HG03460 (cell line): Measurements from ENCODE around the gene MICAL3.

Experiments
- ATAC-seq: cut with Tn5 transposase; IDR thresholded peaks from one replicate; pipeline ENCODE4 v1.9.1; 2021; ENCODE audit not compliant: unreplicated experiment

The MICAL3 gene

DNA sequence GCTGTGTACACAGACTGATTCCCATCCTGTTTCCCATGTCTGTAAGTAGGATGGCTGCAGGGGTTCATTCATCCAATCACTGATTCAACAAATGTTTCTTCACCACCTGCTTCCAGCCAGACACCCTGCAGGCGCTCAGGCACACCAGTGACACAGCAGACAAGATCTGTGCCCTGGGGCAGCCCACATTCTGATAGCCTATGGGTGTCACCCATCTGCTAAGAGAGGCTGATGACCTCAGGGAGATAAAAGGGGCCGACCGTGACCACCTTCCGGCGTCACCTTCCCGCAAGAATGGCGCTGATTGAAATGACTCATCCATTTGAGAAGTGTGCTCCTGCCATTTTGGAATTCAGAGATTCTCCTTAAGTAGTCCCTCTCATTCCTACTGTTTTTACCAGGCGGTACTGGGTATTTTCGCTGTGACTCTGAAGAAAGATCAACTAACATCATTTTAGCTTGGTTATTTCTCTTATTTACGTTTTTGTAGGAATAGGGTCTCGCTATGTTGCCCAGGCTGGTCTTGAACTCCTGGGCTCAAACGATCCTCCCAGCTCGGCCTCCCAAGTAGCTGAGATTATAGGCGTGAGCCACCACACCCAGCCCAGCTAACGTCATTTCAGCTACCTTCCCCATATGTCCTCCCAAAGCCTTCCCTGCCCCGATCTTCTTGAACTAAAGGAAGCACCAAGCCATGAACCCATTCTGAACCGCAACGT lies 176.8 kb downstream of the MICAL3 start:
- no peak for ATAC-seq

DNA sequence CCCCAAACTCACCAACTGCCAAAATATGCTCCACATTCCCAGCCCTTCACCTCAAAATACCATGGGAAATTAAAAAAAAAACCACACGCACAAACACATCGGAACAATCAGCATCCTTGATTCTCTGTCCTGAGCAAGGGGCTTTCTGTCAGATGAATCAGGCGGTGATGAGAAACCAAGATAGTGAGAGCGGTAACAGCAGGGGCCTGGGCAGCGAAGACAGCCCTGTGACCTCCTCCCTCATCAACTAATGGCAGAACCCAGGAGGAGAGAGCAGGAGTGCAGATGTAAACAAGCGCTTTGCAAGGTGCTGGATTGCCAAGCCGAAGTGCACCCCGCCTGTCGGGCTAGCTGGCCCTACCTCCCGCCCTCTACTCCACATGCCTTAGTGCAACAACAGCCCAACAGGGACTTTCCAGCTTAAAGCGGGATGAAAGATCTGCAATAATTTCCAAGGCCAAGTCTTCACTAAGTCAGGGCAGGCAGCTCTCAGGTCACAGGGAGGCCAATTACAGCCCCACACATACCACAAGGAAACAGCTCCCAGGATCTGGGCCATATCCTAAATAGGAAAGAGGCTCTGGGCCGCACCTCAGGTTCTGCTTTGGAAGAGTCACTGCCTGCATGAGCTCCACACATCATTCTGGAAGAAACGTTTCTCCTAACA lies 177.9 kb downstream of the MICAL3 start:
- ATAC-seq = no peak

DNA sequence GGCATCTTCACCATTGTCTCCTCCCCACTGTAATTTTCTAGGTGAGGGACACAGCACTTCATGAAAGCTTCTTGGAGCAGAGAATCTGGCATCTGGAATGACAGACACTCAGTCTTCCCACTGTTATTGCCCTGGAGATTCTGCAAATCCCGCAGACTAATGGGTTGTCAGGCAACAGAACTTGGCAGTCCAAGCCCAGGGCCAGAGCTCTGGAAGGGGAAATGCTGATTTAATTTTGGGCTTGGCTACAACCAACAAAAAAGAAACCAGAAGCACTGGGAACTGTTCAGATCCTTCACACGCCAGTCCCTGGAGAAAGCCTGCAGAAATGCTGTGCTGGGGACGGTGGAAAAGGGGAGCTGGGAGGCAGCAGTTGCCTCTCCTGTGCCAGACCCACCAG lies 178.6 kb downstream of the MICAL3 start:
- no peak for ATAC-seq

DNA sequence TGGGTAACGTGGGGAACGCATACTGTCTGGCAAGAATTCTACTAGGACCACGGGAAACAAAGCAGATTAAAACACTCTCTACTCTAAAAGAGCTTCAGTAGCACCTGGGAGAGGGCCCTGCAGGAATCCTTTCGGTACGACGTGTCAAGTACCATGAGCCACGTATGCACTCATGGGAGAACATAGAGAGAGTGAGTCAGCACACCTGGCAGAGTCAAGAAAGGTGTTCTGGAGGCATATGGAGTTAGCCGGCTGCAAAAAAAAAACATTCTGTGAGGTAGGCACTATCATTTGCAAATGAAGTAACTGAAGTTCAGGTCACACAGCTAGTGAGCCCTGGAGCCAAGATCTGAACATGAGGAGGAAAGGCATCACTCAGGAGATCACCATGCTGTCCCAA lies 179.0 kb downstream of the MICAL3 start:
- no peak for ATAC-seq

DNA sequence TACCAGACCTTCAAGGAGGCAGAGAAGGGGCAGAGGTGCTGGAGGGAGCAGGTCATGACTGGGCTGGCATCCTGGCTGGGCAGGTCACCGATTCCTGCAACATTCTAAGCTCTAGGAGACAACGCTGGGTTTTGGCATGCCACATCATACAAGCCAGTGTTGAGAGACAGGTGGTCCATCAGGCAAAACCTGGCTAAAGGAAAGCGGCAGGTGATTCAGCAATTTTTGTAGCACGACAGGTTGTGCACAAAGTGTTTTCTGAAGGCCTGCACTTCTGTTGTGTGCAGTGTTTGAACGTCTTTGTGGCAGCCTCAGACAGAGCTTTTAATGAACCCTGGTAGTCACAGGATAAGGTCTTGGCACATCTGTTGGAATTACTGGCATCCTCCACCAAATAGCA lies 180.2 kb downstream of the MICAL3 start:
- no peak for ATAC-seq

DNA sequence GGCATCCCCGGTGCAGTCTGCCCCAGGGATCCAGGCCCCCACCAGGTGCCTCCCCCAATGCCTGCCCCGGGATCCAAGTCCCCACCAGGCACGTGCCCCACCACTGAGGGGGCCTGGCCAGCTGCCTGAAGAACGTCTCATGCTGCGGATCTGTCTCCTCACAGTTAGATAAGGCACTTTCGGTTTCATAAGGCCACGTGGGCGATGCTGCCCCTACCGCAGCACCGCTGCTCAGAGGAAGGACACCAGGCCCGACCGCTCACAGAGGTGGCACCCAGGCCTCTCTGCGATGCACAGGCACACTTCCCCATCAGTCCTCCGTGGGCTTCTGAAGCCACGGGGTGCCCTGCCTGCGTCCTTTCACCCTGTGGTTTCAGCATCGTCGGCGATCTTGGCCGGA lies 182.0 kb downstream of the MICAL3 start:
- no peak for ATAC-seq

DNA sequence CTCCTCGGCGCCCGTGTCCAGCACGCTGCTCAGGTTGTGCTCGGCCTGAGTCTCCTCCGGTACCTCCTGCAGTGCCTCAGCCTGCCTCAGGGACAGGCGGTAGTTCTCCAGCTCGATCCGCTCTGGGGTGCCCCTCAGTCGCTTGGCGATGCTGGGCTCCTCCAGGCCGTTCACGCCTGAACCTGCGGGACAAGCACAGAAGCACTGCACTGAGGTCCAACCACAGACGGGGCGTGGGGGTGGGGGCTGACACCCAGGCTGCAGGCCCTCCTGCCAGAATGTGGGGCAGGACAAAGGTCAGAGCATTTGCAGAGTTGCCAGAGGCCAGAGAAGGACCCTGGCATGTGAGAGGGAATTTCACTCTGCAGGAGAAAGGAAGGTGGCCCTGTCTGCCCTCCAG lies 182.5 kb downstream of the MICAL3 start:
- ATAC-seq = no peak

DNA sequence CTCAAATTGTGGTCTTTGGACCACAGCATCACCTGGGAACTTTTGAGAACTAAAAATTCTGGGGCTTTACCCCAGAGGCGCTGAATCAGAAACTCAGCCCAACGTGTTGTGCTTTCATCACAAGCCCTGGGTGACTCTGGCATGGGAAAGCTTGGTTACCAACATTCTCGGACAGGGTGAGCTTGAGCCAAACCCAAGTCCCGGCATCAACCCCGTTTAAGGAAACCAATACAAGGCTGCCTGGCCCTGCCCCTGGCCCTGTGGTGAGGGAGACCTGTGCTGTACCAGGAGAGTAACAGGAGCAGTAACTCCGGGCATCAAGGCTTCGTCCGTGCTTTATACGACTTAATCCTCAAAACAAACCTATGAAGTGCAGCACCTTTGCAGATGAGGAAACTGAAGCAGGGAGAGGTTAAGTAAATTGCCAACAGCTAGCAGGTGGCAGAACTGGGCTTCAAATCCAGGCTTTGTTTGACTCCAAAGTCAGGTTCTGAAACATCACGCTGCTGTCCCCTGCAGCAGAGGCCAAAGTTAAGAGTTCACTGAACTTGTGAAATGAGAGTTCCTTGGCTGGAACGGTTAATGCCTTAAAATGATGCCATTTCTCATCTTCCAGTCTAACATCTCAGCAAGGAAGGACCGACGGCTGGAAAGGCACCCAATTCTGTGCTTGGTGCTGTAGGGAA lies 186.0 kb downstream of the MICAL3 start:
- ATAC-seq = no peak

DNA sequence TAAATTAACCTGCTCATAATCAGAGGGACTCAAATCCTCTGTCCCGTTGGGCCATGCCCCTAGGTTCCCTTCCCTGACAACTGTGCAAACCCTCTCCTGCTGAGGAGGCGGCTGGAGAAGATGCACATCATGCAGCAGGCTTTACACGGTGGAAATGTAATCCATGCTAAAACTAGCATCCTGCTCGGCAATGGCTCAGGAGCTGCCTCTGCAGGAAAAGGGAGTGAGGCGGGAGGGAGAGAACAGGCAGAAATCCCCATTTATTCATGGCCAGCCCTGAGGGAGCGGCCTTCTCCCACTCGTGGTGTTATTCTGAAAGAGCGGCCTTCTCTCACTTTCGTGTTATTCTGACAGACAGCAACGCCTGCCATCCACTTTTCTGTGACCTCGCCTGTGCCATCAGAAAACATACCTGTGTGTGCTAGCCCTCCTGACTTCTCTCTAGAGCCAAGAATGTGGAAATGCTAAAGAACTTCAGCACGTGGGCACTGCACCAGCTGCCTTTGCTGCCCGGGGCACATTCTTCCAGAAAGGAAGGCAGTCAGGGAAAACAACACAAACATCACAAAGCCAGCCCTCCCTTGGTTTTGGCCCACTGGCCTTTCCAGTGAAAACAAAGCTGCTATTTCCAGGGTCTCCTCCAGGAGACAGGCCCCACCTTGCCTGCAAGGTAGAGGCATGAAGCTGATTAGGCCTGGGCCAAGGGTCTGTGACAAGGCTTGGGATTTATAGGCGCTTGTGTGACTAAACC lies 187.2 kb downstream of the MICAL3 start:
- no peak for ATAC-seq

DNA sequence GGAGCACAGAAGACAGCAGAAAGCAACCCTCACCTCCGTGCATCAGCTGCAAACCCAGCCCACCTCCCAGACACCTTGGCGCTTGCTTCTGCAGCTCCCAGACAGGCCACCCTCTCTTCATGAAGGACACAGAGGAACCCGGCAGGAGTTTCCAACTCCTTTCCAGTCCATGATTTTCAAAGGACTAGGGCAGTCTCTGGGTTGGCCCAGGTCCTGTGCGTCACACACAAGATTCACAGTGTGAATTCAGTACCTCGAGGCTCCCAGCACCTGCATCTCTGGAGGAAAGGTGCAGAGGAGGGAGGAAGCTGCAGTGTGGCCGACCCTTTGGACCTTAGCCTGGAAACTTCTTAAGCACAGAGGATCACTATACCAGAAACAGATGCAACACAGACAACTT lies 189.1 kb downstream of the MICAL3 start:
- ATAC-seq = no peak

DNA sequence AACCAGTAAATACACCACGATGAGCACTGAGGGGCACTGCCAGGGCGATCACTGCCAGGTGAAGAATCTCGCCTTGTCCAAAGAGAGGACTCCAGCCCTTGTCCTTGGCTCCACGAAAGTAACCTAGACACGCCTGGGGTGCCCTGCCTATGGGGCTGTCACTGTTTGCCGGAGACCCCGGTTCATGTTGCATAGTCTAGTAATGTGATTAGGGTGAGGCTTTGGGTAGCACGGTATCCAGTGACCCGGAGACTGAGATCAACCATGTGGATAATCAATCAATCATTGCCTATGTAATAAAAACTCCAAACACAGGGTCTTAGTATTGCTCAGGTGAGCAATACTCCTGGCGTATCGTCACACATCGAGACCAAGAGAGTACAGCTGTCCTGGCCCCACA lies 190.9 kb downstream of the MICAL3 start:
- ATAC-seq = no peak

DNA sequence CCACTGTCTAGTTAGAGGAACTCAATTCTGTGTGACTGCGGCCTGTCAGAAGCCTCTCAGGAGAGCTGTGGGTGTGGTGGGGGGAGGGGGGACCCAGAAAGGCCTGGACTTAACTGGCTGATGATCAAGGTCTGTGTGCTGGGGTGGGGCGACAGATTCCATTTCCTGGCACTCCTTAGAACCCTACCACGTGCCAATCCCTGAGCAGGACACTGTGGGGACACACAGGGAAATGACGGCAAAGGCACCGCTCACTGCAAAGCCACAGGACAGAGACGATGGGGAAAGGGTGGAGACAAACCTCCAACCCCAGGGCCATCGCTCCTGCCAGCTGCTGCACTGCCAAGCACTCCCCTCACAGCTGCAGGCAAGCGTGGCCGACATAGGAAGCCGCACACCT lies 191.7 kb downstream of the MICAL3 start:
- no peak for ATAC-seq

DNA sequence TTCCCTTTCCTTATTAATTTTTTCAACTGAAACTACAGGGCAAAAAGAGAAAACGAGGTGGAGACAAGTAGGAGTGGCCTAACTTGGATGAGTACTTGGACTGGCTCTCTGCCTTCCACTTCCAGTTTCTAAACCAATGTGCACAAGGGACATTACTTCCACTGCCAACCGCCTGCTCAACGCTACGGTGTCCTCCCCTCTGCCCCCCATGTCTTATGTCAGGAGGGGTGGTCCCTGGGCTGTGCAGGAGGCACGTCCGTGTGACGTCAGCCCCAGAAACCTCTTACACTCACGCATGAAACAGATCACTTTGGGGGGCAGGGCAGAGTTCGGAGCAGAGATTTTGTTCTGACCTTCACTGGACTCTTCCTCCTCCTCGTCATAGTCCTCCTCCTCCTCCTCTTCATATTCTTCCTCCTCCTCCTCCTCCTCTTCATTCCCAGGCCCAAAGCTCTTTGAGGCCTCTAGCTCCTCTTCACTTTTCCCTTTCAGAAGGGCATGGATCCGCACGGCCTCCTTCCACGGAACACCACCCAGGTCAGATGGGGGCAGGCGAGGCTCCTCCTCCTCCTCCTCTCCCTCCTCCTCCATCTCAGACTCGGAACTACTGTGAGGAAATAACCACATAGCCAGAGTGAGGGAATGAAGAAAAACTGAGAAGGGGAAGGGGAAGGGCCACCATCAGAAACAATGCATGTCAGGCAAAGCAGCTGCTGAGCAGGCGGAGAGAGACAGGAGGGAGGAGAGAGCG lies 192.7 kb downstream of the MICAL3 start:
- ATAC-seq = no peak

DNA sequence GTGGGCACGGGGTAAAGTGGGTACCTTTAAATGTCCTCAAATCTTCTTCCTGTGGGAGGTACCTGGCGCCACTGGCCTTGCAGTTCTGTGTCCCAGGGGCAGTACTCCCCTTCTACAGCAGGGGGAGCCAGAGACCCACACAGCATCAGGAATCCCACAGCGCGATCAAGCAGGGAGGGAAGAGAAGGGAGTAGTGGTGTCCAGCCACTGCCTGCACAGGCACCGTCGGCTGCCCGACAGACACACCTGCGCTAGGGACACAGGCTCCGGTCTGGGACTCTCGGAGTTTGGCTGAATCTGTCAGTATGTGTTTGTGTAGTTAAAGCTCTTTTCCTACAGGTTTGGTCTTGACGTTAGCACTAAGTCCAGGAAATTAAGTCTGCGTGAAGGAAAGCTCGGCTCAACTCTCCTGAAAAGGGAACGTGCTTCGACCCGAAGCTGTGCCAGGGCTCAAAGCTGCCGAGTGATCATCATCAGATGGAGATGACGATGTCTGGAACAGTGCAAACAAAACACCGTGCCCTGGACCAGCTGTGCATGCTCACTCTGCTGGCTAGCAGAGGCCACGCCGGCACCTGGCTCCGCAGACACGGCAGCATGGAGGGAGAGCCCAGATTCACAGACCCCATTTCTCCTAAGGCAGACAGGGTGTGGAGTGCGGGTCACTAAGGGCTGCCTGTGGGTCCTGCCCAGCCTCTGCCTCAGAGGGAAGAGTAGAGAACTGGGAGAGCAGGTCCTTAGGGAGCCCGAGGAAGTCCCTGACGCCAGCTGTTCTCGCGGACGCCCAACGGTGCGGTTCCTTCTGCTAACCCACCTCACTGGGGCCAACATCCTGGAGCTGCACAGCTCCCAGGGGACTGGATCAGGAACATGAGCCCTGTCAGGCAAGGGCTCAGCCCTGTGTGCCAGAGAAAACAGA lies 194.1 kb downstream of the MICAL3 start:
- no peak for ATAC-seq

DNA sequence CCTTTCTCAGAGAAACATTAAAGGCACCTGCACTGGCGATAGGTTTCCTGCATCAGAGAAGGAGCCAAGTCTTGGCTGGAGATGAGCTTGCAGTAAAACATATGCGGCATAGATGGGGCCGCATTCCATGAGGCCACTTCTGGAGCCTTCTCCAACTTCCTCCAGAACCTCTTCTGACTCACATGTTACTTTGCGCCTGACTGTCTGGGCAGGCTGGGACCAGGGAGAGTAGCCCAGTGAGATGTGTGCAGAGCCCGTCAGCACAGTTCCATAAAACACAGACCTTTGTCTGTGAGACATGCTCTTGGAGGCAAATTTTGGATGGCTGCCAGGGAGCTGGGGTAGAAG lies 194.7 kb downstream of the MICAL3 start:
- no peak for ATAC-seq

DNA sequence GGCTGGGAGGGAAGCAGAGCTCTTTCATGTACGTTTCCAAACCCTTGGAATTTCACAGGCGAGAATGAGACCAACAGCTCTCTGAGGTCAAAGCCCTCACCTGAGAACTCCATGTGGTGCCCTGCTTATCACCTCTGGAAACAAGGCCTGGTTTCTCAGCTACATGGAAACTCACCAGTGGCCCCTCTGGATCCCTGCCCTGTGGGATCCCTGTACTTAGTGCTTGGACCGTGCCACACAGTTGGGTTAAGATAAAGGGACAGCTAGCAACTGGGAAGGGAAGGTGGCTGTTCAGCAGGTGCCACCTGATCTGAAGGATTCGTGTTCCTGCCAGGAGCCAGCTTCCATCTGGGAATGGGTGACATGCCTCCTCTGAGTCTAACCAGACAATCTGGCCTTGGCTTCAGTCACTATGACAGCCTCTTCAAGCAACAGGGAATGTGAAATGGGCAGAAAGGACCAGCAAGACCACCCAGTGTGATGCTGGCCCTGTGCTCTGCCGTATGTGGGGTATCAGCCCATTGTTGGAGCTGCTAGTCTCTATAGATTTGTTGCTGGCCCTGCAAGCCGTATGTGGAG lies 195.8 kb downstream of the MICAL3 start:
- ATAC-seq = no peak

DNA sequence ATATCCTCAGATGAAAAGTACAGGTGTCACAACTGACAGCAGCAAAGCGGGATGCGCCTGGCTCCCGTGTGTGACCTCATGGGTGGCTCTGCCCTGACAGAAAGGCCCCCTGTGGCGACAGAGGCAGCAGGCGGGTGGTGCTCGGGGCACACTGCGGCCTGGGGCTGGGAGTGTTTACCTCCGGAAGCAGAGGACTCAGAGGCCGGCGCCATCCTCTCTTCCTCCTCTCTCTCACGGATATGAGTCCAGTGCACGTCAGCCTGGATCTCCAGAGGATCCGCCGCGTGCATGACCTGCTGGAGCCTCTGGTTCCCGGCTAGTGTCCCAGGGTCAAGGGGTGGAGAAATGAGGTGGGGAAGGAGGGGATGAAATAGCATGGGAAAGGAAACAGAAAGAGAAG lies 196.9 kb downstream of the MICAL3 start:
- ATAC-seq = no peak

DNA sequence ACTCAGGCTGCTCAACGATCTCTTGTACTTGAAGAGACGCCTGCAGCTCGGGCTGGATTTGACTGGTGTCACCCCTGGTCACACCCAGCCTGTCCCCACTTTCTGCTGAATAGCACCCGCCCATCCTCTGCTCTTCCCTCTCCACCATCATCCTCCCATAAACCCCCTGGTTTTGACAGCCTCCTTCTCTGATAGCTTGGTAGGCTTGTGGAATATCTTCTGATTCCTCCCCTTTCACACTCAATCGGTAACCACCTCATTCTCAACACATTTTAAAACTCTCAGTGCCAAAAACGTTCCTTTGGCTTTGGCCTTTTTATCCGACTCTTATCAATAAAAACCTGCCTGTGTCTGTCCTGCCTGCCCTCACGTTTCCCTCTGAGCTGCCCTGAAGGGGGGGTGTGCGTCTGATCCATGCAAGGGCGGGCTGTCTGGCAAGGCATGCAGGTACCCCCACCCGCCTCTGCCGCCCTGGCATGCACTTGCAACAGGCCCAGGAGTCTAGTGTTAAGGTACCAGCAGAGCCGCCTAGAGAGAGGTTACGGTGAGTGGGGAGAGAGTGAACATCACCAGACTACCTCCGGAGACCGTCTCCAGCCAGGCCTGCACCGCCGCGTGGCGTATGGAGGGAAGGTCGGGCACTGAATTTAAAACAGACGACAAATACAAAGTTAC lies 198.3 kb downstream of the MICAL3 start:
- no peak for ATAC-seq

DNA sequence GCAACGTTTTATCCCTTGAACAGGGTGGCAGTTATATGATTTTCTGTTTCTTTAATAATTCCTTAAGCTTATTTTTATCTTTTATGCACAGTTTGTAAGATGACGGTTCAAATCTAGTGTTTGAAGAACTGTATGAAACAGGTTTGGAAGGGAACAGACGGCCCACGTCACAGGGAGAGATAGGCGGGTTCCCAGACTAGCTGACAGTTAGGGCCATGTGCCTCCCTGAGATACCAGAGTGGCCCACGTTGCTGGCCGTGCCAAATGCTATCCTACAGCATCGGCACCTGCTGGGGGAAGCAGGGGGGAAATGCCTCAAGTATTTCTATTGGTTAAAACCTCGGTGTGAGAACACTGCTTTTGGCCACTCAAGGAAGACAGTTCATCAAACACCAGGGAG lies 199.9 kb downstream of the MICAL3 start:
- ATAC-seq = no peak
